Suprapubic skin (tissue), 4 donors: ENCODE measurements around the gene PDE8A.

Experiments
- CTCF ChIP-seq, 2 donors: fragments of 200-600 bp in 1 of 2; fragments of 450-650 bp in 1 of 2; sonication (generic) in 1 of 2; IDR thresholded peaks; one replicate each; pipeline ENCODE4 v1.5.1; 2016 to 2019; ENCODE audit warnings: antibody characterized with exemption in 2 of 2, mild to moderate bottlenecking in 1 of 2, moderate library complexity in 1 of 2
- EP300 ChIP-seq: sonication (generic); formaldehyde crosslinking; IDR thresholded peaks from one replicate; pipeline ENCODE4 v1.6.1; 2017; ENCODE audit warnings: antibody characterized with exemption
- POLR2A ChIP-seq, 2 donors: fragments of 450-650 bp; IDR thresholded peaks; one replicate each; pipeline ENCODE4 v1.6.1; 2017; ENCODE audit warnings: antibody characterized with exemption in 2 of 2, mild to moderate bottlenecking in 2 of 2, moderate library complexity in 2 of 2
- POLR2AphosphoS5 ChIP-seq, 3 donors: sonication (generic); formaldehyde crosslinking; IDR thresholded peaks; one replicate each; pipeline ENCODE4 v1.6.1; 2017; ENCODE audit warnings: antibody characterized with exemption in 3 of 3

GRCh38 chr15:84967380-84967779 is 14.3 kb upstream of the PDE8A start:
- TF ChIP-seq CTCF (IDR thresholded peaks at IDR 0.05) (no peak), POLR2A (IDR thresholded peaks at IDR 0.05) (no peak), EP300 (no peak), POLR2AphosphoS5 (IDR thresholded peaks at IDR 0.05) (no peak)
